H9 (cell line): ENCODE data around the gene FERMT1. TPM values are rescaled to one million over a fixed set of nuclear protein-coding genes. Genes with fewer than 3 reads are reported as not detected.
"Not testable (repeated sequence)": the region's sequence is repeated elsewhere in the genome, so short reads cannot be mapped to it uniquely, and the experiment has no call there.

ENCODE experiments used
- DNase-seq: peaks from one replicate; pipeline ENCODE4 v3.0.0-alpha.2; 2017
- H2AFZ ChIP-seq: one replicate; pipeline ENCODE4 v1.6.1; 2013; ENCODE audit warnings: mild to moderate bottlenecking, low read length, control low read depth, moderate library complexity
- H2AK5ac ChIP-seq: 2 replicates; pipeline ENCODE4 v1.6.1; 2013; ENCODE audit warnings: low read length, control low read depth, mixed read lengths; ENCODE audit not compliant: insufficient read length
- H2BK120ac ChIP-seq: one replicate; pipeline ENCODE4 v1.6.1; 2013; ENCODE audit warnings: low read depth, mild to moderate bottlenecking, low read length, control low read depth, inconsistent platforms; ENCODE audit not compliant: poor library complexity, severe bottlenecking
- H2BK12ac ChIP-seq: 2 replicates; pipeline ENCODE4 v1.6.1; 2013; ENCODE audit warnings: low read length, control low read depth, mixed read lengths, low read depth; ENCODE audit not compliant: insufficient read length
- H2BK15ac ChIP-seq: 2 replicates; pipeline ENCODE4 v1.6.1; 2013; ENCODE audit warnings: low read depth, low read length, control low read depth
- H2BK20ac ChIP-seq: one replicate; pipeline ENCODE4 v1.6.1; 2013; ENCODE audit warnings: low read depth, mild to moderate bottlenecking, low read length, control low read depth, inconsistent platforms; ENCODE audit not compliant: poor library complexity, severe bottlenecking
- H2BK5ac ChIP-seq: 2 replicates; pipeline ENCODE4 v1.6.1; 2013; ENCODE audit warnings: low read length, control low read depth, mixed read lengths; ENCODE audit not compliant: insufficient read length
- H3K14ac ChIP-seq: 2 replicates; pipeline ENCODE4 v1.6.1; 2013; ENCODE audit warnings: low read length, control low read depth; ENCODE audit not compliant: insufficient read depth
- H3K18ac ChIP-seq: 2 replicates; pipeline ENCODE4 v1.6.1; 2013; ENCODE audit warnings: low read depth, mild to moderate bottlenecking, mixed read lengths, low read length, control low read depth; ENCODE audit not compliant: insufficient read length
- H3K23ac ChIP-seq: 2 replicates; pipeline ENCODE4 v1.6.1; 2013; ENCODE audit warnings: low read length, control low read depth, mixed read lengths, low read depth; ENCODE audit not compliant: insufficient read length
- H3K23me2 ChIP-seq: 2 replicates; pipeline ENCODE4 v1.6.1; 2013; ENCODE audit warnings: low read depth, mild to moderate bottlenecking, mixed read lengths, low read length, control low read depth; ENCODE audit not compliant: insufficient read length, poor library complexity, severe bottlenecking
- H3K27ac ChIP-seq: 2 replicates; pipeline ENCODE4 v1.5.1; 2013; ENCODE audit warnings: low read length, control low read depth, mixed read lengths, low read depth; ENCODE audit not compliant: insufficient read length
- H3K27me3 ChIP-seq: 2 replicates; pipeline ENCODE4 v1.6.1; 2013; ENCODE audit warnings: low read length, control low read depth, inconsistent platforms; ENCODE audit not compliant: insufficient read depth
- H3K4ac ChIP-seq: 2 replicates; pipeline ENCODE4 v1.6.1; 2013; ENCODE audit warnings: low read depth, mild to moderate bottlenecking, control low read depth, inconsistent platforms, low read length, moderate library complexity
- H3K4me1 ChIP-seq: 2 replicates; pipeline ENCODE4 v1.6.1; 2013; ENCODE audit warnings: low read length, control low read depth, inconsistent platforms; ENCODE audit not compliant: insufficient read depth
- H3K4me2 ChIP-seq: 2 replicates; pipeline ENCODE4 v1.6.1; 2013; ENCODE audit warnings: low read length, control low read depth, mixed read lengths; ENCODE audit not compliant: insufficient read length, insufficient read depth
- H3K56ac ChIP-seq: 2 replicates; pipeline ENCODE4 v1.6.1; 2013; ENCODE audit warnings: low read depth, mild to moderate bottlenecking, mixed read lengths, low read length, control low read depth; ENCODE audit not compliant: insufficient read length
- H3K79me1 ChIP-seq: 2 replicates; pipeline ENCODE4 v1.6.1; 2013; ENCODE audit warnings: low read depth, mild to moderate bottlenecking, moderate library complexity, low read length, control low read depth, inconsistent platforms; ENCODE audit not compliant: insufficient read depth, poor library complexity, severe bottlenecking
- H3K79me2 ChIP-seq: 2 replicates; pipeline ENCODE4 v1.6.1; 2013; ENCODE audit warnings: low read length, control low read depth, inconsistent platforms; ENCODE audit not compliant: insufficient read depth
- H3K9ac ChIP-seq: 2 replicates; pipeline ENCODE4 v1.6.1; 2013; ENCODE audit warnings: low read length, control low read depth, mixed read lengths; ENCODE audit not compliant: insufficient read length; ENCODE audit errors: extremely low read depth
- H3K9me3 ChIP-seq: one replicate; pipeline ENCODE4 v1.6.1; 2013; ENCODE audit warnings: low read depth, low read length, inconsistent platforms; ENCODE audit not compliant: control insufficient read depth
- H3T11ph ChIP-seq: one replicate; pipeline ENCODE4 v1.6.1; 2013; ENCODE audit warnings: mild to moderate bottlenecking, low read length, control low read depth, inconsistent platforms
- H4K20me1 ChIP-seq: one replicate; pipeline ENCODE4 v1.6.1; 2013; ENCODE audit not compliant: control insufficient read depth, insufficient read length, insufficient read depth
- H4K5ac ChIP-seq: 2 replicates; pipeline ENCODE4 v1.6.1; 2013; ENCODE audit warnings: low read depth, mild to moderate bottlenecking, mixed read lengths, low read length, control low read depth; ENCODE audit not compliant: insufficient read length
- H4K8ac ChIP-seq: replicated peaks from 2 replicates; pipeline ENCODE4 v1.6.1; 2013; ENCODE audit warnings: low read length, control low read depth, mixed read lengths, low read depth; ENCODE audit not compliant: insufficient read length
- H4K91ac ChIP-seq: 2 replicates; pipeline ENCODE4 v1.6.1; 2013; ENCODE audit warnings: low read depth, mild to moderate bottlenecking, moderate library complexity, mixed read lengths, low read length, control low read depth; ENCODE audit not compliant: insufficient read length
- H3K27ac Mint-ChIP-seq, 3 experiments: 2 replicates in 2 of 3; 3 replicates in 1 of 3; pipeline ENCODE4 v1.8.0; 2020 to 2021; ENCODE audit warnings: mixed read lengths in 3 of 3, mild to moderate bottlenecking in 1 of 3, moderate library complexity in 1 of 3
- H3K27me3 Mint-ChIP-seq: 2 replicates; pipeline ENCODE4 v1.8.0; 2021; ENCODE audit warnings: low read depth, mild to moderate bottlenecking, moderate library complexity, mixed read lengths
- H3K36me3 Mint-ChIP-seq, 3 experiments: 2 replicates in 2 of 3; 3 replicates in 1 of 3; pipeline ENCODE4 v1.8.0; 2020 to 2021; ENCODE audit warnings: low read depth in 3 of 3, mixed read lengths in 3 of 3; ENCODE audit not compliant: insufficient read depth in 1 of 3
- H3K4me1 Mint-ChIP-seq, 2 experiments: 2 replicates each; pipeline ENCODE4 v1.8.0; 2020; ENCODE audit warnings: mixed read lengths in 2 of 2
- H3K4me3 Mint-ChIP-seq, 2 experiments: 2 replicates in 1 of 2; 3 replicates in 1 of 2; pipeline ENCODE4 v1.8.0; 2020 to 2021; ENCODE audit warnings: mild to moderate bottlenecking in 2 of 2, mixed read lengths in 2 of 2, moderate library complexity in 1 of 2
- H3K9me3 Mint-ChIP-seq, 2 experiments: 2 replicates in 1 of 2; 3 replicates in 1 of 2; pipeline ENCODE4 v1.8.0; 2020; ENCODE audit warnings: mild to moderate bottlenecking in 2 of 2, mixed read lengths in 2 of 2, moderate library complexity in 1 of 2
- CTCF ChIP-seq: fragments of 200-600 bp; sonication (generic); conservative IDR thresholded peaks from 3 replicates; pipeline ENCODE4 v1.8.0; 2021; ENCODE audit warnings: antibody characterized with exemption, mild to moderate bottlenecking
- WGBS: extraction: QIAGEN DNeasy Blood & Tissue Kit; methylation state at CpG from one replicate; pipeline ENCODE4 v1.1.7; 2013; ENCODE audit warnings: missing lambda C conversion rate, low lambda C conversion rate, mixed read lengths; ENCODE audit not compliant: insufficient read length; ENCODE audit errors: extremely low coverage; 5-methylcytosine and 5-hydroxymethylcytosine counted together
- total RNA-seq: library from RNA; stranded (reverse); gene quantifications from 2 replicates; pipeline ENCODE4 v1.2.1, GENCODE V29; 2021

FERMT1 gene
- total RNA-seq, 1 experiment from 2014 or later = 9.6 TPM

GRCh38 chr20:6055161-6055783, 67.6 kb downstream of the FERMT1 start:
- TF ChIP-seq CTCF = no peak
- Histone ChIP-seq H2BK120ac (no peak overlapping the region), H2BK15ac (no peak overlapping the region), H3K27ac (no peak overlapping the region), H3K56ac (no peak overlapping the region), H3K4ac (no peak overlapping the region), H3K9ac (no peak overlapping the region), H2AFZ (no peak overlapping the region), H2AK5ac (no peak overlapping the region), H2BK20ac (no peak overlapping the region), H3K14ac (no peak overlapping the region), H3K4me1 (peaks cover 5% of the 10 kb centered on the region), H3K79me1 (no peaks in the 10 kb centered on the region), H3K79me2 (no peaks in the 10 kb centered on the region), H2BK12ac (no peak overlapping the region), H3K23ac (no peak overlapping the region), H4K8ac (no peak overlapping the region), H3K27me3 (peaks cover 28% of the 10 kb centered on the region; the same call in 1 of the 2 replicates), H4K20me1 (no peaks in the 10 kb centered on the region), H3K23me2 (peaks cover 10% of the 10 kb centered on the region), H4K5ac (no peak overlapping the region), H3T11ph (no peak overlapping the region), H4K91ac (no peak overlapping the region), H2BK5ac (no peak overlapping the region), H3K18ac (no peak overlapping the region), H3K9me3 (no peaks in the 10 kb centered on the region), H3K4me2 (no peak overlapping the region)
- Mint-ChIP-seq H3K9me3 (no peaks in the 10 kb centered on the region), H3K27ac (no peak overlapping the region), H3K4me1 (peaks cover 21 to 24% of the 10 kb centered on the region in 2 experiments), H3K36me3 (no peaks in the 10 kb centered on the region; a peak in 1 of 7 replicates), H3K27me3 (peaks cover 62% of the 10 kb centered on the region), H3K4me3 (no peak overlapping the region)
- no peak for DNase-seq
- no CpG with 5 or more reads among the region's 10 CpGs for WGBS

- H3K23ac ChIP-seq, H3K36me3 Mint-ChIP-seq, H2AFZ ChIP-seq, DNase-seq, H3K79me2 ChIP-seq, H3K27ac Mint-ChIP-seq, H3K27ac ChIP-seq, H4K5ac ChIP-seq, H2AK5ac ChIP-seq, H4K20me1 ChIP-seq, H3K4me1 ChIP-seq, H2BK12ac ChIP-seq, H3K9me3 Mint-ChIP-seq, H4K8ac ChIP-seq, H3K4ac ChIP-seq, H2BK20ac ChIP-seq, H3K79me1 ChIP-seq, H3T11ph ChIP-seq, H2BK5ac ChIP-seq, H3K18ac ChIP-seq, H3K9me3 ChIP-seq, H3K9ac ChIP-seq, H3K14ac ChIP-seq, H3K23me2 ChIP-seq, H3K56ac ChIP-seq, H3K4me2 ChIP-seq, H2BK120ac ChIP-seq, H4K91ac ChIP-seq, H2BK15ac ChIP-seq, H3K4me3 Mint-ChIP-seq: not testable (repeated sequence)
- H3K27me3 Mint-ChIP-seq = peaks cover 62% of the 10 kb centered on the region
- peaks cover 29% of the 10 kb centered on the region; the same call in 1 of the 2 replicates for H3K27me3 ChIP-seq
- no CpG with 5 or more reads among the region's 4 CpGs for WGBS
- H3K4me1 Mint-ChIP-seq = peaks cover 21 to 24% of the 10 kb centered on the region in 2 experiments
These were observed 68.2 kb downstream of the FERMT1 start for GRCh38 chr20:6054689-6055051.
